ENCODE measurements around the gene C1QL2.

Gene C1QL2

GRCh38 chr2:119113489-119113770 lies 45.1 kb downstream of the C1QL2 start:
- peaks cover 11% of the 10 kb centered on the region for H3K27me3 Mint-ChIP-seq
- H3K27ac Mint-ChIP-seq: no peak overlapping the region
- no peaks in the 10 kb centered on the region for H3K4me1 Mint-ChIP-seq
- no peaks in the 10 kb centered on the region for H3K36me3 Mint-ChIP-seq
- H3K4me3 Mint-ChIP-seq: no peak overlapping the region
- DNase-seq (ENCODE audit: low spot score in 2 of 2) (no peak), ATAC-seq (ENCODE audit: low read depth) (no peak)
- peaks cover 5% of the 10 kb centered on the region for H3K9me3 Mint-ChIP-seq

GRCh38 chr2:119112770-119113488 lies 45.6 kb downstream of the C1QL2 start:
- Mint-ChIP-seq H3K36me3 (no peaks in the 10 kb centered on the region), H3K27me3 (peaks cover 11% of the 10 kb centered on the region), H3K4me3 (no peak overlapping the region), H3K27ac (no peak overlapping the region), H3K9me3 (peaks cover 5% of the 10 kb centered on the region), H3K4me1 (no peaks in the 10 kb centered on the region)
- ATAC-seq (ENCODE audit: low read depth): no peak
- no peak for DNase-seq (ENCODE audit: low spot score in 2 of 2)

DNA sequence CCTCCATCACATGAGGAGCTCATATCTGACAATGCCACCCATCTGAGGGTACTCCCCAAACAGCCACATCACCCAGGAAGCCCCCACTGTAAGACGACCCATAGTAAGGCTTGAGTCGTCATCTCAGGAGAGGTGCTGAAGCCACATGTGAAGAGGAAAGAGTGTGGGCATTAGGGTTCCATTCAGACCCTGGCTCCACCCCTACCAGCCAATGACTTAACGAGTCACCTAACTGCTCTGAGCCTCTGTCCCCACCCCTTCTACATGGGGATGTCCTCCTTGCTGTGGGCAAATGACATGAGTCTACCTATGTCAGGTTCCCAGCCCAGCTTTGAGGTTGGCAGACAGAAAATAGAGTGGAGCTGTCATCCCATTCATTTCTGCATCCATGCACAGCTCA lies 46.3 kb downstream of the C1QL2 start:
- Mint-ChIP-seq H3K27ac (no peak overlapping the region), H3K9me3 (peaks cover 7% of the 10 kb centered on the region), H3K4me1 (no peaks in the 10 kb centered on the region), H3K27me3 (peaks cover 11% of the 10 kb centered on the region), H3K4me3 (no peak overlapping the region), H3K36me3 (peaks cover 1% of the 10 kb centered on the region)
- DNase-seq (ENCODE audit: low spot score in 2 of 2) (no peak), ATAC-seq (ENCODE audit: low read depth) (no peak)

DNA sequence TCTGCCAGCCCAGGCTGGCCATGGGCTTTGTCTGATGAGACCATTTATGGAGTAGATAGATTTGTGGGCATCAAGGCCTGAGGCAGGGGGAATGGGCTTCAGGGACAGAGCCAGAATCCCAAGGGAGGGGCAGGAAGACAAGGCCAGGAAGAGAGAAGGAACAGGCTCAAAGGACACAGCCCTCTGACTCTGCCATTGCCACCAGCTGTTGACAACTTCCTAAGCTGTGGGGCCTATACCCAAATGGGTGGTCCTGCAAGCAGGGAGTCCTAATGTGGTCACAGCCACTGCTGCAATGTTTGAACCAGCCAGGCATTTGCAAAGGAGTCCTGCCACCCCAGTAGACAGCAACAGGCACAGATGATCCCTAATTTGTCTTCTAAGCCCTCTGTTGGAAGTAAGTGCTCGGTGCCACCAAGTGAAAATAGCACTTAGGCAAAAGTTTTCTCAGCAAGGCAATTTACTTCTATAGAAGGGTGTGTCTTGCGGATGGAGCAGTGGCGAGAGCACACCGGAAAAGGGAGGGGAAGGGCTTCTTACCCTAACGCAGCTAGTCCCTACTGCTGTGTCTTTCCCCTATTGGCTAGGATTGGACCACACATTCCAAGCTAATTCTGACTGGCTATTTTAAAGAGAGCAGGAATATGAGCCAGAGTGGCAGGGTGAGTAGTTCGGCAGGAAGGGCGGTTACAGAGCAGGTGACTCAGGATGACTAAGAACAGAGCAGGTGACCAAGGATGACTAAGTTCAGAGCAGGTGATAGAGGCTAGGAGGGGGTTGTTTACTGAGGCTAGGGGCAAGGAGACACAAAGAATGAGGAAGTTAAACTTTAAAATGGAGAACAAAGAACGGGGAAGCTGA lies 47.2 kb downstream of the C1QL2 start:
- Mint-ChIP-seq H3K27me3 (peaks cover 9% of the 10 kb centered on the region), H3K36me3 (peaks cover 1% of the 10 kb centered on the region), H3K4me1 (no peaks in the 10 kb centered on the region), H3K9me3 (peaks cover 7% of the 10 kb centered on the region), H3K4me3 (no peak overlapping the region), H3K27ac (no peak overlapping the region)
- no peak for ATAC-seq (ENCODE audit: low read depth)
- no peak for DNase-seq (ENCODE audit: low spot score in 2 of 2)

GRCh38 chr2:119109866-119110265 lies 48.7 kb downstream of the C1QL2 start:
- peaks cover 12% of the 10 kb centered on the region for H3K9me3 Mint-ChIP-seq
- DNase-seq (ENCODE audit: low spot score in 2 of 2) (no peak), ATAC-seq (ENCODE audit: low read depth) (no peak)
- no peaks in the 10 kb centered on the region for H3K4me1 Mint-ChIP-seq
- peaks cover 1% of the 10 kb centered on the region for H3K36me3 Mint-ChIP-seq
- no peak overlapping the region for H3K4me3 Mint-ChIP-seq
- H3K27ac Mint-ChIP-seq: no peak overlapping the region
- H3K27me3 Mint-ChIP-seq: peaks cover 9% of the 10 kb centered on the region

DNA sequence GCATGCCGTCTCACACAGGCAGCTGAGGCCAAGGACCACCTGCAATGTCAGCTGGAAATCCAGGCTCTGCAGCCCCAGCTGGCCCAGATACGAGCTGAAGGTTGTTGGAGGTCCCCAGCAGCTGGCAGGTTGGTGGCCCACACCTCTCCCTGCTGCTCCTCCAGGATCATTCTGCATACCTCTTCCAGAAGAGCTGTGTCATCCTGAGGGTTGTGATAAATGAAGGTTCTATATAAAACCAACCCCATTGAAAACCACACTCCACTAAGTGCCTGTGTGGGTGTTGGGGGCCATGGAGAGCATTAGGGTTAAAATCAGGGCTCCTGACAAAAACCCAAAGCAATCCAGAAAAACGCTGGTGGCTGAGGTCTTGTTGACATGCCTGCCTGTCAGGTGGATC lies 50.4 kb downstream of the C1QL2 start:
- ATAC-seq (ENCODE audit: low read depth) (no peak), DNase-seq (ENCODE audit: low spot score in 2 of 2) (no peak)
- Mint-ChIP-seq H3K9me3 (peaks cover 17% of the 10 kb centered on the region), H3K4me1 (no peaks in the 10 kb centered on the region), H3K27ac (no peak overlapping the region), H3K36me3 (peaks cover 1% of the 10 kb centered on the region), H3K27me3 (peaks cover 5% of the 10 kb centered on the region), H3K4me3 (no peak overlapping the region)

- H3K4me1 Mint-ChIP-seq: no peaks in the 10 kb centered on the region
- no peak for ATAC-seq (ENCODE audit: low read depth)
- peaks cover 15% of the 10 kb centered on the region for H3K9me3 Mint-ChIP-seq
- H3K4me3 Mint-ChIP-seq: no peak overlapping the region
- no peak for DNase-seq (ENCODE audit: low spot score in 2 of 2)
- no peak overlapping the region for H3K27ac Mint-ChIP-seq
- peaks cover 1% of the 10 kb centered on the region for H3K36me3 Mint-ChIP-seq
- peaks cover 3% of the 10 kb centered on the region for H3K27me3 Mint-ChIP-seq
These were observed 52.2 kb downstream of the C1QL2 start for GRCh38 chr2:119106301-119106897.
